A549 (cell line): Measurements from ENCODE around the gene RIN3. TPM values are rescaled to one million over a fixed set of nuclear protein-coding genes. Genes with fewer than 3 reads are reported as not detected.

ENCODE experiments used
- ATAC-seq, 2 experiments: fragments of 200-7000 bp in 1 of 2; fragments of >200 bp in 1 of 2; cut with Nextera tagmentation in 1 of 2; cut with Tn5 transposase in 1 of 2; 3 replicates each; pipeline versions ENCODE4 v1.8.0 to v1.9.1; 2018 to 2020; ENCODE audit warnings: mild to moderate bottlenecking in 1 of 2, moderate library complexity in 1 of 2
- CTCF ChIA-PET: fragments of 300-600 bp; sonication (Branson Sonifier 250); formaldehyde crosslinking; extraction: SDS; loops from one replicate; lab custom pipeline; 2021; ENCODE audit warnings: antibody characterized with exemption, inconsistent platforms; lab: Yijun Ruan, JAX
- POLR2A ChIA-PET: fragments of 350-600 bp; formaldehyde crosslinking; extraction: SDS; loops from one replicate; lab custom pipeline; 2021; ENCODE audit warnings: antibody characterized with exemption, inconsistent platforms; lab: Yijun Ruan, JAX
- DNase-seq, 2 experiments: peaks; one replicate each; pipeline versions ENCODE4 v3.0.0 to v3.0.0-alpha.2; 2011 to 2016; ENCODE audit warnings: low read depth in 1 of 2, low spot score in 1 of 2
- FAIRE-seq: peaks from 2 replicates; lab custom pipeline; 2011; peaks lifted over from hg19 to GRCh38; lab: Jason Lieb, UNC
- H3K27ac ChIP-seq, 2 experiments: fragments of >200 bp; sonication (Bioruptor Twin); formaldehyde crosslinking; 3 replicates each; pipeline ENCODE4 v1.5.1; 2016 to 2017
- H3K4me1 ChIP-seq: fragments of >200 bp; sonication (Bioruptor Twin); formaldehyde crosslinking; 3 replicates; pipeline ENCODE4 v1.6.1; 2016
- H3K4me2 ChIP-seq: fragments of >200 bp; sonication (Bioruptor Twin); formaldehyde crosslinking; 3 replicates; pipeline ENCODE4 v1.6.1; 2016
- H3K4me3 ChIP-seq: fragments of >200 bp; sonication (Bioruptor Twin); formaldehyde crosslinking; 3 replicates; pipeline ENCODE4 v1.5.1; 2016
- H3K9me3 ChIP-seq: fragments of >200 bp; sonication (Bioruptor Twin); formaldehyde crosslinking; 3 replicates; pipeline ENCODE4 v1.6.1; 2016
- CBX2 ChIP-seq: fragments of 200-600 bp; sonication (generic); IDR thresholded peaks from 2 replicates; pipeline ENCODE4 v1.6.1; 2016; ENCODE audit warnings: low read depth, mild to moderate bottlenecking, borderline replicate concordance
- ESRRA ChIP-seq: fragments of 150-350 bp; IDR thresholded peaks from 2 replicates; pipeline ENCODE4 v1.6.1; 2014; ENCODE audit warnings: mild to moderate bottlenecking, low read length, borderline replicate concordance
- FOXS1 ChIP-seq: fragments of 250-450 bp; sonication (Bioruptor Pico); IDR thresholded peaks from 2 replicates; pipeline ENCODE4 v1.5.0; 2020; ENCODE audit warnings: mild to moderate bottlenecking, moderate library complexity
- SREBF2 ChIP-seq: fragments of 450-650 bp; IDR thresholded peaks from 2 replicates; pipeline ENCODE4 v1.6.1; 2014; ENCODE audit warnings: mild to moderate bottlenecking, moderate library complexity
- TP53 ChIP-seq: fragments of 250-450 bp; sonication (Bioruptor Pico); IDR thresholded peaks from 2 replicates; pipeline ENCODE4 v1.5.0; 2021; ENCODE audit warnings: mild to moderate bottlenecking, moderate library complexity
- WGBS: methylation state at CpG from one replicate; pipeline ENCODE4 v1.1.6; 2017; ENCODE audit errors: missing lambda C conversion rate; 5-methylcytosine and 5-hydroxymethylcytosine counted together
- polyA plus RNA-seq, 4 experiments: library from polyadenylated mRNA; depleted of rRNA in 3 of 4; stranded (reverse); fragments of >200 nt; fragmentation: RNase III in 1 of 4; extraction: RNeasy Plus Mini Kit Qiagen cat#74134 plus additional on column Dnase treatment in 1 of 4; gene quantifications; 2 replicates in 3 of 4; 3 replicates in 1 of 4; pipeline ENCODE4 v1.2.3, GENCODE V29; 2011 to 2017
- TF ChIP-seq, protein P1 (sequence below): fragments of 250-450 bp; sonication (Bioruptor Pico); IDR thresholded peaks from 2 replicates; pipeline ENCODE4 v1.5.0; 2021; ENCODE audit warnings: mild to moderate bottlenecking, moderate library complexity, borderline replicate concordance
- TF ChIP-seq, protein P2 (sequence below): fragments of 150-350 bp; IDR thresholded peaks from 2 replicates; pipeline ENCODE4 v1.6.1; 2014; ENCODE audit warnings: low read depth, mild to moderate bottlenecking, low read length
- TF ChIP-seq, protein P3 (sequence below): fragments of 200-600 bp; sonication (generic); IDR thresholded peaks from 2 replicates; pipeline ENCODE4 v1.6.1; 2016; ENCODE audit warnings: antibody characterized with exemption, mild to moderate bottlenecking, moderate library complexity

RIN3 gene
- polyA plus RNA-seq, 2 of the 4 experiments (the other 2 are of a cell fraction) = 5.6 to 14.5 TPM

DNA sequence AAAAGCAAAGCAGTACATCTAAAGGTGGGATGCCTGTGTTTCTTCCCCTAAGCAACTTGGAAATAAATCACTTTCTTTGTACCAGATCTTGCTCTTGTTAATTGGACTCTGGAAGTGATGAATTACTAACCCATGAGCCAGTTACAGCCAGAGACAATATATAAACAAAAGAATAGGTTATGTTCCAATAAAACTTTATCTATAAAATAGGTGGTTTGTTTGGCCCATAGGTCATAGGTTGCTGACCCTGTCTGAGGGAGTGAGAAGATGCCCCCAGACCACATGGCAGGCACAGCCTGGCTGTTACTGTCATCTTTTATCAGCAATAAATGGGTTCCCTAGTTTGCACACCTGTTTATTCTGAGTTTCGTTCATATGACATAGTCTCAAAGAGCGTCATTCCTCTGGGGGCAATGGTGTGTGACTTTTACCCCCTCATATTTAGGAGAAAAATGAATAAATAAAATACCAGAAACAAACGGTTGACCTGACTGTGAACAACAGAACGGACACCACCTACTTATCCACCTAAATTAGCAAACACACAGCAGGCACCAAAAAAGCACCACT is 224.1 kb downstream of the RIN3 start:
- TF ChIP-seq, protein P1, sequence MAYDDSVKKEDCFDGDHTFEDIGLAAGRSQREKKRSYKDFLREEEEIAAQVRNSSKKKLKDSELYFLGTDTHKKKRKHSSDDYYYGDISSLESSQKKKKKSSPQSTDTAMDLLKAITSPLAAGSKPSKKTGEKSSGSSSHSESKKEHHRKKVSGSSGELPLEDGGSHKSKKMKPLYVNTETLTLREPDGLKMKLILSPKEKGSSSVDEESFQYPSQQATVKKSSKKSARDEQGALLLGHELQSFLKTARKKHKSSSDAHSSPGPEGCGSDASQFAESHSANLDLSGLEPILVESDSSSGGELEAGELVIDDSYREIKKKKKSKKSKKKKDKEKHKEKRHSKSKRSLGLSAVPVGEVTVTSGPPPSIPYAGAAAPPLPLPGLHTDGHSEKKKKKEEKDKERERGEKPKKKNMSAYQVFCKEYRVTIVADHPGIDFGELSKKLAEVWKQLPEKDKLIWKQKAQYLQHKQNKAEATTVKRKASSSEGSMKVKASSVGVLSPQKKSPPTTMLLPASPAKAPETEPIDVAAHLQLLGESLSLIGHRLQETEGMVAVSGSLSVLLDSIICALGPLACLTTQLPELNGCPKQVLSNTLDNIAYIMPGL (CRISPR knock-in tag) = no peak
- TF ChIP-seq FOXS1 (CRISPR knock-in tag) = no peak
- TF ChIP-seq ESRRA = no peak
- TF ChIP-seq, protein P2, sequence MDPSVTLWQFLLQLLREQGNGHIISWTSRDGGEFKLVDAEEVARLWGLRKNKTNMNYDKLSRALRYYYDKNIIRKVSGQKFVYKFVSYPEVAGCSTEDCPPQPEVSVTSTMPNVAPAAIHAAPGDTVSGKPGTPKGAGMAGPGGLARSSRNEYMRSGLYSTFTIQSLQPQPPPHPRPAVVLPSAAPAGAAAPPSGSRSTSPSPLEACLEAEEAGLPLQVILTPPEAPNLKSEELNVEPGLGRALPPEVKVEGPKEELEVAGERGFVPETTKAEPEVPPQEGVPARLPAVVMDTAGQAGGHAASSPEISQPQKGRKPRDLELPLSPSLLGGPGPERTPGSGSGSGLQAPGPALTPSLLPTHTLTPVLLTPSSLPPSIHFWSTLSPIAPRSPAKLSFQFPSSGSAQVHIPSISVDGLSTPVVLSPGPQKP = no peak
- TF ChIP-seq CBX2 = no peak
- TF ChIP-seq SREBF2 = no peak
- no peak for TF ChIP-seq TP53 (CRISPR knock-in tag)
- TF ChIP-seq, protein P3, sequence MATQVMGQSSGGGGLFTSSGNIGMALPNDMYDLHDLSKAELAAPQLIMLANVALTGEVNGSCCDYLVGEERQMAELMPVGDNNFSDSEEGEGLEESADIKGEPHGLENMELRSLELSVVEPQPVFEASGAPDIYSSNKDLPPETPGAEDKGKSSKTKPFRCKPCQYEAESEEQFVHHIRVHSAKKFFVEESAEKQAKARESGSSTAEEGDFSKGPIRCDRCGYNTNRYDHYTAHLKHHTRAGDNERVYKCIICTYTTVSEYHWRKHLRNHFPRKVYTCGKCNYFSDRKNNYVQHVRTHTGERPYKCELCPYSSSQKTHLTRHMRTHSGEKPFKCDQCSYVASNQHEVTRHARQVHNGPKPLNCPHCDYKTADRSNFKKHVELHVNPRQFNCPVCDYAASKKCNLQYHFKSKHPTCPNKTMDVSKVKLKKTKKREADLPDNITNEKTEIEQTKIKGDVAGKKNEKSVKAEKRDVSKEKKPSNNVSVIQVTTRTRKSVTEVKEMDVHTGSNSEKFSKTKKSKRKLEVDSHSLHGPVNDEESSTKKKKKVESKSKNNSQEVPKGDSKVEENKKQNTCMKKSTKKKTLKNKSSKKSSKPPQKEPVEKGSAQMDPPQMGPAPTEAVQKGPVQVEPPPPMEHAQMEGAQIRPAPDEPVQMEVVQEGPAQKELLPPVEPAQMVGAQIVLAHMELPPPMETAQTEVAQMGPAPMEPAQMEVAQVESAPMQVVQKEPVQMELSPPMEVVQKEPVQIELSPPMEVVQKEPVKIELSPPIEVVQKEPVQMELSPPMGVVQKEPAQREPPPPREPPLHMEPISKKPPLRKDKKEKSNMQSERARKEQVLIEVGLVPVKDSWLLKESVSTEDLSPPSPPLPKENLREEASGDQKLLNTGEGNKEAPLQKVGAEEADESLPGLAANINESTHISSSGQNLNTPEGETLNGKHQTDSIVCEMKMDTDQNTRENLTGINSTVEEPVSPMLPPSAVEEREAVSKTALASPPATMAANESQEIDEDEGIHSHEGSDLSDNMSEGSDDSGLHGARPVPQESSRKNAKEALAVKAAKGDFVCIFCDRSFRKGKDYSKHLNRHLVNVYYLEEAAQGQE = no peak
- Histone ChIP-seq H3K4me3 (no peak overlapping the region), H3K27ac (no peak overlapping the region), H3K4me2 (no peak overlapping the region), H3K4me1 (peaks cover 12% of the 10 kb centered on the region), H3K9me3 (no peaks in the 10 kb centered on the region)
- FAIRE-seq (no peak), DNase-seq (no peak), ATAC-seq (no peak)
- 82% methylated on average over 4 of the region's 4 CpGs for WGBS
- CTCF ChIA-PET = no interaction called here
- POLR2A ChIA-PET = no interaction called here

Other genes starting within 250 kb of the RIN3 start
- gene SLC24A4, start 190.6 kb upstream of the RIN3 start, polyA plus RNA-seq (2011; rRNA removed) = 0.19 and 0.25 TPM in 2 replicates
- gene SLC24A4, start 190.6 kb upstream of the RIN3 start, polyA plus RNA-seq (2017; fragmentation: RNase III; extraction: RNeasy Plus Mini Kit Qiagen cat#74134 plus additional on column Dnase treatment) = 0.05 to 0.16 TPM (median 0.13 TPM) in 3 replicates
- gene LGMN, start 234.8 kb downstream of the RIN3 start, polyA plus RNA-seq (2011; rRNA removed) = 106 and 136 TPM in 2 replicates
- 59.6 to 70.4 TPM (median 66.2 TPM) in 3 replicates for gene LGMN, start 234.8 kb downstream of the RIN3 start, polyA plus RNA-seq (2017; fragmentation: RNase III; extraction: RNeasy Plus Mini Kit Qiagen cat#74134 plus additional on column Dnase treatment)